DOHH2 (cell line): Measurements from ENCODE around the gene NSUN6.

Experiments used
- H3F3A ChIP-seq: fragments of 200-600 bp; sonication (generic), shearing (Covaris generic); 2 replicates; pipeline ENCODE4 v1.6.0; 2016; ENCODE audit warnings: antibody characterized with exemption, mild to moderate bottlenecking; ENCODE audit not compliant: control insufficient read depth, insufficient read depth
- H3K27ac ChIP-seq: fragments of 200-600 bp; sonication (generic); 2 replicates; pipeline ENCODE4 v1.5.1; 2014; ENCODE audit warnings: low read depth, mild to moderate bottlenecking, low read length, moderate library complexity
- H3K27me3 ChIP-seq: fragments of 200-600 bp; sonication (generic); 2 replicates; pipeline ENCODE4 v1.6.1; 2014; ENCODE audit warnings: mild to moderate bottlenecking, low read length, mixed read lengths; ENCODE audit not compliant: control insufficient read depth
- H3K36me3 ChIP-seq: fragments of 200-600 bp; sonication (generic); 2 replicates; pipeline ENCODE4 v1.6.1; 2014; ENCODE audit warnings: mild to moderate bottlenecking, low read length, moderate library complexity, mixed read lengths; ENCODE audit not compliant: control insufficient read depth
- H3K4me1 ChIP-seq: fragments of 200-600 bp; sonication (generic); 2 replicates; pipeline ENCODE4 v1.6.1; 2014; ENCODE audit warnings: mild to moderate bottlenecking, low read length, mixed read lengths; ENCODE audit not compliant: control insufficient read depth
- H3K4me2 ChIP-seq: fragments of 200-600 bp; sonication (generic); 2 replicates; pipeline ENCODE4 v1.6.0; 2014; ENCODE audit warnings: mild to moderate bottlenecking, low read length, moderate library complexity
- H3K4me3 ChIP-seq: fragments of 200-600 bp; sonication (generic); 2 replicates; pipeline ENCODE4 v1.5.1; 2014; ENCODE audit warnings: mild to moderate bottlenecking, low read length, mixed read lengths
- H3K79me2 ChIP-seq: fragments of 200-600 bp; sonication (generic); 2 replicates; pipeline ENCODE4 v1.6.1; 2014; ENCODE audit warnings: mild to moderate bottlenecking, low read length, mixed read lengths; ENCODE audit not compliant: control insufficient read depth
- H3K9me2 ChIP-seq: fragments of 200-600 bp; sonication (generic); replicated peaks from 2 replicates; pipeline ENCODE4 v1.6.1; 2014; ENCODE audit warnings: mild to moderate bottlenecking, low read length, mixed read lengths; ENCODE audit not compliant: control insufficient read depth
- H3K9me3 ChIP-seq: fragments of 200-600 bp; sonication (generic); 2 replicates; pipeline ENCODE4 v1.6.1; 2014; ENCODE audit warnings: antibody characterized with exemption, low read length, mixed read lengths; ENCODE audit not compliant: control insufficient read depth, insufficient read depth
- H4K20me1 ChIP-seq: fragments of 200-600 bp; sonication (generic); 2 replicates; pipeline ENCODE4 v1.6.0; 2014; ENCODE audit warnings: low read depth, mild to moderate bottlenecking, antibody characterized with exemption, low read length, moderate library complexity; ENCODE audit not compliant: control insufficient read depth, insufficient read depth
- EZH2phosphoT487 ChIP-seq: fragments of 200-600 bp; sonication (generic); IDR thresholded peaks from 2 replicates; pipeline ENCODE4 v1.6.1; 2017; ENCODE audit warnings: borderline replicate concordance, mild to moderate bottlenecking, antibody characterized with exemption, low read length, moderate library complexity, mixed read lengths
- TF ChIP-seq, protein P1 (sequence below): fragments of 200-600 bp; sonication (generic); IDR thresholded peaks from one replicate; pipeline ENCODE4 v1.5.1; 2014; ENCODE audit warnings: antibody characterized with exemption, mild to moderate bottlenecking, low read depth, low read length; ENCODE audit not compliant: poor library complexity, severe bottlenecking

NSUN6 gene

DNA sequence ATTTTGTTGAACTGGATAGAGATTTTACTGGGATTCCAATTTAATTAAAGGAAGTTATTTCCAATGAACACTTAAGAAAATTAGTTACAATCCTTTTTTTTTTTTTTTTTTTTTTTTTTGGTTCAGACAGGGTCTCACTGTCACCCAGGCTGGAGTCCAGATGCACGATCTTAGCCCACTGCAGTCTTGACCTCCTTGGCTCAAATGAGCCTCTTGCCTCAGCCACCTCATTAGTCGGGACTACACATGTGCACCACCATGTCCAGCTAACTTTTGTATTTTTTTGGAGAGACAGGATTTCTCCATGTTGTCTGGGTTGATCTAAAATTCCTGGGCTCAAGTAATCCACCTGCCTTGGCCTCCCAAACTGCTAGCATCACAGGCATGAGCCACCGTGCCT is 5.3 kb upstream of the NSUN6 start:
- no peaks in the 10 kb centered on the region for H3K27me3 ChIP-seq
- H3K9me2 ChIP-seq = no peaks in the 10 kb centered on the region
- peaks cover 8% of the 10 kb centered on the region for H3F3A ChIP-seq
- TF ChIP-seq, protein P1, sequence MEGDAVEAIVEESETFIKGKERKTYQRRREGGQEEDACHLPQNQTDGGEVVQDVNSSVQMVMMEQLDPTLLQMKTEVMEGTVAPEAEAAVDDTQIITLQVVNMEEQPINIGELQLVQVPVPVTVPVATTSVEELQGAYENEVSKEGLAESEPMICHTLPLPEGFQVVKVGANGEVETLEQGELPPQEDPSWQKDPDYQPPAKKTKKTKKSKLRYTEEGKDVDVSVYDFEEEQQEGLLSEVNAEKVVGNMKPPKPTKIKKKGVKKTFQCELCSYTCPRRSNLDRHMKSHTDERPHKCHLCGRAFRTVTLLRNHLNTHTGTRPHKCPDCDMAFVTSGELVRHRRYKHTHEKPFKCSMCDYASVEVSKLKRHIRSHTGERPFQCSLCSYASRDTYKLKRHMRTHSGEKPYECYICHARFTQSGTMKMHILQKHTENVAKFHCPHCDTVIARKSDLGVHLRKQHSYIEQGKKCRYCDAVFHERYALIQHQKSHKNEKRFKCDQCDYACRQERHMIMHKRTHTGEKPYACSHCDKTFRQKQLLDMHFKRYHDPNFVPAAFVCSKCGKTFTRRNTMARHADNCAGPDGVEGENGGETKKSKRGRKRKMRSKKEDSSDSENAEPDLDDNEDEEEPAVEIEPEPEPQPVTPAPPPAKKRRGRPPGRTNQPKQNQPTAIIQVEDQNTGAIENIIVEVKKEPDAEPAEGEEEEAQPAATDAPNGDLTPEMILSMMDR = no peak
- no peak for TF ChIP-seq EZH2phosphoT487
- peaks cover 6% of the 10 kb centered on the region; the same call in 1 of the 2 replicates for H4K20me1 ChIP-seq
- H3K9me3 ChIP-seq = no peaks in the 10 kb centered on the region
- no peak overlapping the region for H3K4me2 ChIP-seq
- H3K4me3 ChIP-seq = no peak overlapping the region
- no peak overlapping the region for H3K27ac ChIP-seq
- peaks cover 26% of the 10 kb centered on the region for H3K4me1 ChIP-seq
- H3K79me2 ChIP-seq = peaks cover 43% of the 10 kb centered on the region
- H3K36me3 ChIP-seq = peaks cover 18% of the 10 kb centered on the region

DNA sequence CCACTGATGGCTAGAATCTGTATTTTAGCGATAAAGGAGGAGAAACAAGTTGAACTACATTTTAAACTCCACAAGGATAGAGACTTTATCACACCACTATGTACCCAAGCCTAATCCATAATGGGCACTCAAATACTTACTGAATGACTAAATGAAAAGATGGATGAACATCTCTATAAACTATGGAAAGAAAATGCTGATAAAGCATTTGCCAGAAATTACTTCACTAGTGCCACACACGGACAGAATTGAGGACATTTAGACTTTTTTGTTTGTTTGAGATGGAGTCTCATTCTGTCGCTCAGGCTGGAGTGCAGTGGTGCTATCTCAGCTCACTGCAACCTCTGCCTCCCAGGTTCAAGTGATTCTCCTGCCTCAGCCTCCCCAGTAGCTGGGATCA is 1.7 kb upstream of the NSUN6 start:
- Histone ChIP-seq H3K4me3 (no peak overlapping the region), H3K9me3 (no peaks in the 10 kb centered on the region), H3K4me2 (no peak overlapping the region), H3F3A (peaks cover 8% of the 10 kb centered on the region), H3K27me3 (no peaks in the 10 kb centered on the region), H3K27ac (no peak overlapping the region), H3K36me3 (peaks cover 22% of the 10 kb centered on the region), H4K20me1 (0 out of 2 replicates have a peak, but pooled peaks cover 4% of the 10 kb centered on the region), H3K4me1 (peaks cover 33% of the 10 kb centered on the region), H3K79me2 (peaks cover 41% of the 10 kb centered on the region), H3K9me2 (no peaks in the 10 kb centered on the region)
- no peak for TF ChIP-seq EZH2phosphoT487
- TF ChIP-seq, protein P1 = no peak

DNA sequence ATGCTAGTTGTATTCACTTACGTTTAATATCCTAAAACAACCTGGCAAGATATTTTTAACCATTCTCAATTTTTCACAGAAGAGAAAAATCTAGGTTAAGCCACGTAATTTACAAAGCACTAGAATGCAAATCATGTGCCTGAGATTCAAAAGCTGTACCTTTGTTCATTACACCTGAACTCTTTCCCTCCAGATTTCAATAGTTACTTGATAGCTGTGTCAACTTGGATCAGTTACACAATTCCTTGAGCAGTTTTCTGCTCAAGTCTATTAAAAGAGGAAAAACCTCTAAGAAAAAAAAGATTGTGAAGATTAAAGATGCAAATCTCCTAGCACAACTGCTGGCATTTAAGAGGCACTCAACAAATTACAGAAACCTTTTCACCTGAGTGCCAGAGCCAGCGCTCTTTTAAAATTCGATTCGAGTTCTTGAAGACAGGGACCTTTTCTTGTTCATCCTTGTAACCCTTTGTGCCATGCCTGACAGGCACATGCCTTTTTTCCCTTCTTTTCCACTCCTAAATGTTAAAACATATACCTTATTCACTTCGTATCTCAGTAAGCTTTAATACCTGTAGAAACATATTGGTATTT is 886 bp downstream of the NSUN6 start:
- Histone ChIP-seq H3K27me3 (no peaks in the 10 kb centered on the region), H3K9me3 (no peaks in the 10 kb centered on the region), H3K27ac (peak overlapping the region; percentile 52), H4K20me1 (0 out of 2 replicates have a peak, but pooled peaks cover 4% of the 10 kb centered on the region), H3K4me3 (peak overlapping the region; percentile 89), H3K79me2 (peaks cover 47% of the 10 kb centered on the region), H3K36me3 (peaks cover 38% of the 10 kb centered on the region), H3K4me2 (peak overlapping the region; percentile 92), H3F3A (peaks cover 10% of the 10 kb centered on the region), H3K4me1 (peaks cover 32% of the 10 kb centered on the region), H3K9me2 (no peaks in the 10 kb centered on the region)
- no peak for TF ChIP-seq EZH2phosphoT487
- TF ChIP-seq, protein P1 = no peak
